SIG-M5 treated with dmso at 0.1 percent for 504 hours (cell line): Measurements from ENCODE around the gene SYNJ2.
A peak's percentile ranks its signal among the peaks of the same experiment; 100 is the strongest.
"Not testable (repeated sequence)": the region's sequence is repeated elsewhere in the genome, so short reads cannot be mapped to it uniquely, and the experiment has no call there.

Experiments
- DNase-seq: peaks from one replicate; lab custom pipeline; 2025; ENCODE audit not compliant: unreplicated experiment; lab: John Stamatoyannopoulos, UW

Gene SYNJ2

GRCh38 chr6:157981395-157982101, at the start of gene SYNJ2:
Gene SYNJ2 (plus strand): TSS chr6:157981863. CDS start chr6:157981962, 99 bp downstream.
- peak; percentile 51 for DNase-seq

- DNase-seq = no peak
Observed at GRCh38 chr6:157935786-157936185, 45.9 kb upstream of the SYNJ2 start.

- no peak for DNase-seq
Observed at GRCh38 chr6:157937318-157937717, 44.3 kb upstream of the SYNJ2 start.

GRCh38 chr6:157937916-157938315, 43.7 kb upstream of the SYNJ2 start:
- DNase-seq = no peak

- not testable (repeated sequence) for DNase-seq
Observed at GRCh38 chr6:157940375-157941036, 41.2 kb upstream of the SYNJ2 start.

- DNase-seq = no peak
Observed at GRCh38 chr6:157941101-157941863, 40.4 kb upstream of the SYNJ2 start.

- DNase-seq = no peak
Observed at GRCh38 chr6:157942351-157942750, 39.3 kb upstream of the SYNJ2 start.

GRCh38 chr6:157943249-157943963, 38.3 kb upstream of the SYNJ2 start:
- DNase-seq = no peak

GRCh38 chr6:157943964-157944283, 37.7 kb upstream of the SYNJ2 start:
- no peak for DNase-seq

GRCh38 chr6:157944983-157945931, 36.4 kb upstream of the SYNJ2 start:
- no peak for DNase-seq

- DNase-seq = no peak
Observed at GRCh38 chr6:157946053-157946617, 35.5 kb upstream of the SYNJ2 start.

- peak; percentile 6 for DNase-seq
Observed at GRCh38 chr6:157946865-157947532, 34.7 kb upstream of the SYNJ2 start.

- DNase-seq = not testable (repeated sequence)
Observed at GRCh38 chr6:157950899-157951298, 30.8 kb upstream of the SYNJ2 start.

GRCh38 chr6:157951828-157952227, 29.8 kb upstream of the SYNJ2 start:
- DNase-seq = no peak

GRCh38 chr6:157952861-157953351, 28.8 kb upstream of the SYNJ2 start:
- DNase-seq = no peak

GRCh38 chr6:157953580-157954091, 28.0 kb upstream of the SYNJ2 start:
- DNase-seq = no peak

GRCh38 chr6:157954150-157955117, 27.2 kb upstream of the SYNJ2 start:
- DNase-seq = no peak

GRCh38 chr6:157955675-157956074, 26.0 kb upstream of the SYNJ2 start:
- DNase-seq = no peak
